Measurements from ENCODE around the gene EXOC3. TPM values are rescaled to one million over a fixed set of nuclear protein-coding genes. Genes with fewer than 3 reads are reported as not detected.

The EXOC3 gene
- polyA plus RNA-seq, 3 donors = 33.2 to 59.7 (median 53.8) TPM

GRCh38 chr5:435156-435790, 7.7 kb upstream of the EXOC3 start:
- intact Hi-C loops (cut with micrococcal nuclease) = no loop called here
- Histone ChIP-seq H3K27ac (ENCODE audit: low read depth in 1 of 2, low read length in 2 of 2) (no peak overlapping the region), H3K4me2 (replicated peaks; ENCODE audit: extremely low read depth, low read length, poor library complexity, severe bottlenecking) (no peak overlapping the region), H4K20me1 (ENCODE audit: insufficient read depth, low read length) (no peaks in the 10 kb centered on the region), H3K4me1 (ENCODE audit: control insufficient read depth in 1 of 2, insufficient read depth in 2 of 2, low read length in 2 of 2) (peaks cover 2 to 3% of the 10 kb centered on the region in 2 donors), H3K9me3 (replicated peaks in 1 of 2; ENCODE audit: control insufficient read depth in 1 of 2, insufficient read depth in 1 of 2, low read length in 2 of 2) (no peaks in the 10 kb centered on the region), H3K36me3 (replicated peaks in 1 of 2; ENCODE audit: control insufficient read depth in 1 of 2, insufficient read depth in 2 of 2, low read length in 2 of 2) (no peaks in the 10 kb centered on the region), H2AFZ (ENCODE audit: insufficient read depth, low read depth, low read length, poor library complexity, severe bottlenecking) (no peak overlapping the region), H3K79me2 (ENCODE audit: insufficient read depth, low read length) (no peaks in the 10 kb centered on the region), H3K27me3 (ENCODE audit: control insufficient read depth in 2 of 2, insufficient read depth in 2 of 2, low read length in 2 of 2) (no peaks in the 10 kb centered on the region), H3K9ac (ENCODE audit: insufficient read depth, low read length, poor library complexity, severe bottlenecking) (no peak overlapping the region), H3K4me3 (replicated peaks in 1 of 3; ENCODE audit: low read depth in 2 of 3, low read length in 3 of 3) (no peak overlapping the region)
- WGBS (ENCODE audit: insufficient coverage) = 95% methylated on average over 26 of the region's 27 CpGs
- H3K27me3 Mint-ChIP-seq (ENCODE audit: low read depth in 3 of 3) = peaks cover 3 to 13% (median 5%) of the 10 kb centered on the region in 3 donors
- H3K9me3 Mint-ChIP-seq = no peaks in the 10 kb centered on the region
- TF ChIP-seq CTCF (IDR thresholded peaks at IDR 0.05) = no peak
- no peak overlapping the region for H3K27ac Mint-ChIP-seq
- H3K4me1 Mint-ChIP-seq = peaks cover under 1% of the 10 kb centered on the region
- no peak overlapping the region for H3K4me3 Mint-ChIP-seq
- DNase-seq = no peak
- H3K36me3 Mint-ChIP-seq = no peaks in the 10 kb centered on the region

- intact Hi-C loops (cut with micrococcal nuclease) = no loop called here
- no peak for TF ChIP-seq CTCF (IDR thresholded peaks at IDR 0.05)
- no peaks in the 10 kb centered on the region for H3K36me3 ChIP-seq (replicated peaks in 1 of 2; ENCODE audit: control insufficient read depth in 1 of 2, insufficient read depth in 2 of 2, low read length in 2 of 2)
- no peak overlapping the region for H3K4me3 ChIP-seq (replicated peaks in 1 of 3; ENCODE audit: low read depth in 2 of 3, low read length in 3 of 3)
- no peaks in the 10 kb centered on the region for H3K79me2 ChIP-seq (ENCODE audit: insufficient read depth, low read length)
- Mint-ChIP-seq H3K4me3 (no peak overlapping the region), H3K27ac (no peak overlapping the region), H3K36me3 (no peaks in the 10 kb centered on the region), H3K9me3 (no peaks in the 10 kb centered on the region), H3K4me1 (peaks cover 9% of the 10 kb centered on the region), H3K27me3 (ENCODE audit: low read depth in 3 of 3) (peaks cover 3 to 11% (median 5%) of the 10 kb centered on the region in 3 donors)
- no peak overlapping the region for H3K27ac ChIP-seq (ENCODE audit: low read depth in 1 of 2, low read length in 2 of 2)
- peaks cover 11% of the 10 kb centered on the region in 2 donors for H3K4me1 ChIP-seq (ENCODE audit: control insufficient read depth in 1 of 2, insufficient read depth in 2 of 2, low read length in 2 of 2)
- no peak overlapping the region for H3K4me2 ChIP-seq (replicated peaks; ENCODE audit: extremely low read depth, low read length, poor library complexity, severe bottlenecking)
- H2AFZ ChIP-seq (ENCODE audit: insufficient read depth, low read depth, low read length, poor library complexity, severe bottlenecking) = no peak overlapping the region
- DNase-seq = no peak
- no peaks in the 10 kb centered on the region for H3K9me3 ChIP-seq (replicated peaks in 1 of 2; ENCODE audit: control insufficient read depth in 1 of 2, insufficient read depth in 1 of 2, low read length in 2 of 2)
- 97% methylated on average over 14 of the region's 18 CpGs for WGBS (ENCODE audit: insufficient coverage)
- no peaks in the 10 kb centered on the region for H3K27me3 ChIP-seq (ENCODE audit: control insufficient read depth in 2 of 2, insufficient read depth in 2 of 2, low read length in 2 of 2)
- no peaks in the 10 kb centered on the region for H4K20me1 ChIP-seq (ENCODE audit: insufficient read depth, low read length)
- H3K9ac ChIP-seq (ENCODE audit: insufficient read depth, low read length, poor library complexity, severe bottlenecking) = no peak overlapping the region
Measured at GRCh38 chr5:435961-436640, 6.9 kb upstream of the EXOC3 start.
